Erythroblast (primary cell): ENCODE measurements around the gene KRT5.

Experiments used
- GATA1 ChIP-seq: IDR thresholded peaks from 2 replicates; pipeline ENCODE4 v1.6.1; 2011; ENCODE audit warnings: low read depth, mild to moderate bottlenecking, control low read depth, low read length, moderate library complexity
- POLR2A ChIP-seq: IDR thresholded peaks from 2 replicates; pipeline ENCODE4 v1.6.1; 2011; ENCODE audit warnings: mild to moderate bottlenecking, low read length

DNA sequence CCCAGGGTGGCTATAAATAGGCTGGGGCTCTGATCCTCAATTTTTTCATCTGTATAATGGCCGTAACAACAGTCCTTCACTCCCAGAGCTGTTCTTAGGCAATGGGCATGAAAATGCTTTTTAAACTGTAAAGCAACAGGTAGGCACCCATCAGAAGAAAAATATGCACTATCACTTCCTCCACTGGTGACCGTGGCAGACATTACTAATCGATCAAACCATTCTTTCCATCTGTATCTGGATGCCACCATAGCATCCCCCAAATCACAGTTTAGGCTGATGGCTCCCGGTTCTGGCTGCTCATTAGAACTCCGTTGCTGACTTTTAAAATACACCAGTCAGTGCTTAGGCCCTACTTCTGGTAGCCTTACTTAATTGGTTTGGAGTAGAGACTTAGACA lies 21.5 kb upstream of the KRT5 start:
- TF ChIP-seq POLR2A (no peak), GATA1 (no peak)
